Measurements from ENCODE around the gene SERBP1.

The SERBP1 gene

DNA sequence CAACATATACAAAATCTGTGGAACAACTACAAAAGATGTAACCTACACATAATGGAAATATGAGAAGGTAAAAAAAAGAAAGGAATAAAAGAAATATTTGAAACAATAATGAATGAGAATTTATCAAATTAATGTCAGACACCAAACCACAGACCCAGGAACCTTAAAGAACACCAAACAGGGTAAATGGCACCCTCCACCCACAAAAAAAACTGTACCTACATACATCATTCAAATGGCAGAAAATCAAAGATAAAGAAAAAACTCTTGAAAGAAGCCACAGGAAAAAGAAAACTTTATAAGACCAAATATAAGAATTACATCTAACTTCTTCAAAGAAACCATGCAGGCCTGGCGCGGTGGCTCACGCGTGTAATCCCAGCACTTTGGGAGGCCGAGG lies 68.6 kb downstream of the SERBP1 start:
- no peak for DNase-seq (ENCODE audit: low read depth in 2 of 2)

DNA sequence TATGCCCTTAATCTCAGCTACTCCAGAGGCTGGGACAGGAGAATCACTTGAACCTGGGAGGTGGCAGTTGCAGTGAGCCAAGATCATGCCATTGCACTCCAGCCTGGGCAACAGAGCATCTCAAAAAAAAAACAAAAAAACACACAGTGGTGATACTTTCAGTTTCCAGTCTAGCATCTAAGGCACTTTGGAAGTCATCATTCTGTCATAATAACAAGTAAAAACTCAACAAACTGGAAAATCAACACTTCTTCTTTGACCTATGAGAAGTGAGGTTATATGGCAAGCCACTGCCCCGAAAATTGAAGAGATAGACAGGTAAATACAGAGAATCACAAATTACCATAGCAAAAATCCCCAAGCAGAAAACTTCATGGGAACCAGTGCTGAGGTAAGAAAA lies 70.6 kb downstream of the SERBP1 start:
- DNase-seq (ENCODE audit: low read depth in 2 of 2) = no peak

Measured in stimulated activated CD8-positive, alpha-beta memory T cell treated with anti-CD3 and anti-CD28 coated beads, Interleukin-15, amount 100 ng/mL, for 4 hours (primary cell).